ENCODE results near the gene LDHA.

LDHA gene

GRCh38 chr11:18372201-18372600 is 22.2 kb upstream of the LDHA start:
- Histone ChIP-seq H3K27ac (ENCODE audit: extremely low read depth, low read depth, low read length) (no peak overlapping the region), H3K4me1 (ENCODE audit: control insufficient read depth, insufficient read depth, low read length) (no peaks in the 10 kb centered on the region), H3K36me3 (ENCODE audit: control insufficient read depth in 2 of 2, insufficient read depth in 1 of 2, low read length in 2 of 2) (peaks cover 4 to 11% of the 10 kb centered on the region in 2 experiments; a peak in 2 of 3 replicates), H3K4me3 (ENCODE audit: low read depth, low read length) (no peak overlapping the region), H3K9me3 (ENCODE audit: control insufficient read depth, insufficient read depth, low read depth, low read length) (no peaks in the 10 kb centered on the region)
- TF ChIP-seq ZNF791 (tag by site-specific recombination; IDR thresholded peaks at IDR 0.05) (no peak), KLF7 (tag by site-specific recombination; IDR thresholded peaks at IDR 0.05; ENCODE audit: borderline replicate concordance) (no peak), KLF16 (tag by site-specific recombination; IDR thresholded peaks at IDR 0.05) (no peak), EGR2 (tag by site-specific recombination; IDR thresholded peaks at IDR 0.05; ENCODE audit: low read depth) (no peak), ZSCAN30 (tag by site-specific recombination; IDR thresholded peaks at IDR 0.05) (no peak), ZBTB10 (tag by site-specific recombination; IDR thresholded peaks at IDR 0.05) (no peak), ZNF23 (tag by site-specific recombination; IDR thresholded peaks at IDR 0.05; ENCODE audit: borderline replicate concordance) (no peak), ZNF639 (tag by site-specific recombination; IDR thresholded peaks at IDR 0.05) (no peak), ZNF48 (tag by site-specific recombination; IDR thresholded peaks at IDR 0.05) (no peak), ZBTB26 (tag by site-specific recombination; optimal IDR thresholded peaks at IDR 0.05) (no peak), ZNF302 (tag by site-specific recombination; IDR thresholded peaks at IDR 0.05; ENCODE audit: low read depth) (no peak), GFI1B (tag by site-specific recombination; IDR thresholded peaks at IDR 0.05) (no peak), ZNF157 (tag by site-specific recombination; IDR thresholded peaks at IDR 0.05) (no peak)
- ChIA-PET POLR2A (interaction anchor here (0.6 kb wide), 1 partner anchor 246 kb away, joined by 6 read pairs; no protein-coding TSS in a partner anchor), CTCF (interaction anchor here (0.5 kb wide), 1 partner anchor 137 kb away, joined by 3 read pairs; no protein-coding TSS in a partner anchor)

DNA sequence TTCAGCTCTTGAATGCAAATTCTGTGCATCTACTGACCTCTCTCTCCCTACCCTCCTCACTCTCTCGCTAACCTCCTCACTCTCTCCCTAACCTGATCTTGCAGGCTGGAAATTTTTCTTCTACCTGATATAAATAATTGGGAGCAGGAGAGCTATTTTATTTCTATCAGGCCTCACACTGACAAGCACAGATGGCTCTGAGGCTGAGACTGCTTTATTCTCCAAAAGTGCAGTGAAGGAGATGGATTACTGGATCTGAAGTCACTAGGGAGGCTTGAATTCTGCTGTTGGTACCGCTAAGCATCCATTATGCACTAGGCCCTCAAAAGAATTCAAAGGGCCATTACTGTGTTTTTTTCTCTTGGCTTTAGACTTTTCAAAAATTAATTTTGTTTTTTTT is 19.4 kb upstream of the LDHA start:
- no peak overlapping the region for H3K4me3 ChIP-seq (ENCODE audit: low read depth, low read length)
- ChIA-PET POLR2A (interaction anchor here (1.0 kb wide), 1 partner anchor 19 kb away, joined by 4 read pairs; the partner anchor contains the start of gene LDHA), CTCF (no interaction called here)
- no peaks in the 10 kb centered on the region for H3K9me3 ChIP-seq (ENCODE audit: control insufficient read depth, insufficient read depth, low read depth, low read length)
- no peaks in the 10 kb centered on the region for H3K4me1 ChIP-seq (ENCODE audit: control insufficient read depth, insufficient read depth, low read length)
- H3K36me3 ChIP-seq (ENCODE audit: control insufficient read depth in 2 of 2, insufficient read depth in 1 of 2, low read length in 2 of 2) = no peaks in the 10 kb centered on the region
- H3K27ac ChIP-seq (ENCODE audit: extremely low read depth, low read depth, low read length) = no peak overlapping the region
- no peak for TF ChIP-seq ZNF184 (tag by site-specific recombination; IDR thresholded peaks at IDR 0.05)
- TF ChIP-seq ZFP3 (tag by site-specific recombination; IDR thresholded peaks at IDR 0.05; ENCODE audit: low read depth) = no peak
- no peak for TF ChIP-seq ZBTB48 (tag by site-specific recombination; IDR thresholded peaks at IDR 0.05)

- ChIA-PET CTCF (interaction anchor here (0.6 to 0.7 kb wide), 2 partner anchors 224 to 352 kb away, joined by 4 to 6 read pairs; no protein-coding TSS in a partner anchor), POLR2A (no interaction called here)
- H3K36me3 ChIP-seq (ENCODE audit: control insufficient read depth in 2 of 2, insufficient read depth in 1 of 2, low read length in 2 of 2) = no peaks in the 10 kb centered on the region
- no peaks in the 10 kb centered on the region for H3K9me3 ChIP-seq (ENCODE audit: control insufficient read depth, insufficient read depth, low read depth, low read length)
- no peak overlapping the region for H3K4me3 ChIP-seq (ENCODE audit: low read depth, low read length)
- H3K4me1 ChIP-seq (ENCODE audit: control insufficient read depth, insufficient read depth, low read length) = no peaks in the 10 kb centered on the region
- no peak overlapping the region for H3K27ac ChIP-seq (ENCODE audit: extremely low read depth, low read depth, low read length)
- TF ChIP-seq GLIS1 (tag by site-specific recombination; IDR thresholded peaks at IDR 0.05) = no peak
- no peak for TF ChIP-seq ZNF501 (tag by site-specific recombination; IDR thresholded peaks at IDR 0.05)
- TF ChIP-seq KLF8 (tag by site-specific recombination; IDR thresholded peaks at IDR 0.05) = no peak
- no peak for TF ChIP-seq ZNF138 (tag by site-specific recombination; IDR thresholded peaks at IDR 0.05; ENCODE audit: borderline replicate concordance)
- no peak for TF ChIP-seq EGR2 (tag by site-specific recombination; IDR thresholded peaks at IDR 0.05; ENCODE audit: low read depth)
- no peak for TF ChIP-seq ZNF214 (tag by site-specific recombination; IDR thresholded peaks at IDR 0.05; ENCODE audit: borderline replicate concordance)
- TF ChIP-seq ZNF521 (tag by site-specific recombination; IDR thresholded peaks at IDR 0.05) = no peak
- TF ChIP-seq, protein P1, sequence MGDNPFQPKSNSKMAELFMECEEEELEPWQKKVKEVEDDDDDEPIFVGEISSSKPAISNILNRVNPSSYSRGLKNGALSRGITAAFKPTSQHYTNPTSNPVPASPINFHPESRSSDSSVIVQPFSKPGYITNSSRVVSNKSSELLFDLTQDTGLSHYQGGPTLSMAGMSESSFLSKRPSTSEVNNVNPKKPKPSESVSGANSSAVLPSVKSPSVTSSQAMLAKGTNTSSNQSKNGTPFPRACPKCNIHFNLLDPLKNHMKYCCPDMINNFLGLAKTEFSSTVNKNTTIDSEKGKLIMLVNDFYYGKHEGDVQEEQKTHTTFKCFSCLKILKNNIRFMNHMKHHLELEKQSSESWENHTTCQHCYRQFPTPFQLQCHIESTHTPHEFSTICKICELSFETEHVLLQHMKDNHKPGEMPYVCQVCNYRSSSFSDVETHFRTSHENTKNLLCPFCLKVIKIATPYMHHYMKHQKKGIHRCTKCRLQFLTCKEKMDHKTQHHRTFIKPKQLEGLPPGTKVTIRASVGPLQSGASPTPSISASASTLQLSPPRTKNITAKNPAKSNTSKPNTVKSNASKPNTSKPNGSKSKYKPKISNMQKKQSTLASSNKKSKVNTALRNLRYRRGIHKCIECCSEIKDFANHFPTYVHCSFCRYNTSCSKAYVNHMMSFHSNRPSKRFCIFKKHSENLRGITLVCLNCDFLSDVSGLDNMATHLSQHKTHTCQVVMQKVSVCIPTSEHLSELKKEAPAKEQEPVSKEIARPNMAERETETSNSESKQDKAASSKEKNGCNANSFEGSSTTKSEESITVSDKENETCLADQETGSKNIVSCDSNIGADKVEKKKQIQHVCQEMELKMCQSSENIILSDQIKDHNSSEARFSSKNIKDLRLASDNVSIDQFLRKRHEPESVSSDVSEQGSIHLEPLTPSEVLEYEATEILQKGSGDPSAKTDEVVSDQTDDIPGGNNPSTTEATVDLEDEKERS (tag by site-specific recombination; IDR thresholded peaks at IDR 0.05) = no peak
- no peak for TF ChIP-seq SETDB1 (IDR thresholded peaks at IDR 0.05; ENCODE audit: insufficient read length, low read length)
- TF ChIP-seq ZNF561 (tag by site-specific recombination; IDR thresholded peaks at IDR 0.05; ENCODE audit: borderline replicate concordance) = no peak
These were observed 18.4 kb upstream of the LDHA start for GRCh38 chr11:18375941-18376340.
